Activated CD4-positive, alpha-beta T cell treated with anti-CD3 and anti-CD28 coated beads, Interleukin-2, amount 50 U/mL, for 48 hours (primary cell): ENCODE measurements around the gene GCC2.
"Not testable (repeated sequence)": the region's sequence is repeated elsewhere in the genome, so short reads cannot be mapped to it uniquely, and the experiment has no call there.

Experiments used
- DNase-seq, 2 experiments: peaks; one replicate each; pipeline ENCODE4 v3.0.0-alpha.2; 2020

The GCC2 gene

GRCh38 chr2:108448678-108449409 lies at the start of gene GCC2:
Gene GCC2 (plus strand): TSS chr2:108449206. CDS start chr2:108449275, 69 bp downstream.
- peak; percentile 94 to 97 for DNase-seq

- DNase-seq, result no peak
These were observed 49.5 kb upstream of the GCC2 start for GRCh38 chr2:108399479-108399878.

- DNase-seq, result no peak
These were observed 47.2 kb upstream of the GCC2 start for GRCh38 chr2:108401800-108402199.

- no peak for DNase-seq
These were observed 45.5 kb upstream of the GCC2 start for GRCh38 chr2:108403494-108403893.

- DNase-seq, result no peak
These were observed 44.1 kb upstream of the GCC2 start for GRCh38 chr2:108404784-108405397.

GRCh38 chr2:108407864-108408729 lies 40.9 kb upstream of the GCC2 start:
- no peak for DNase-seq

GRCh38 chr2:108409768-108410167 lies 39.2 kb upstream of the GCC2 start:
- no peak for DNase-seq

- DNase-seq, result no peak
These were observed 35.9 kb upstream of the GCC2 start for GRCh38 chr2:108412995-108413710.

GRCh38 chr2:108413711-108414095 lies 35.3 kb upstream of the GCC2 start:
- DNase-seq, result no peak

GRCh38 chr2:108414256-108414876 lies 34.6 kb upstream of the GCC2 start:
- DNase-seq, result no peak

GRCh38 chr2:108414945-108415344 lies 34.1 kb upstream of the GCC2 start:
- no peak for DNase-seq

GRCh38 chr2:108417254-108417653 lies 31.8 kb upstream of the GCC2 start:
- no peak for DNase-seq

- no peak for DNase-seq
These were observed 30.6 kb upstream of the GCC2 start for GRCh38 chr2:108418416-108418815.

- no peak for DNase-seq
These were observed 25.9 kb upstream of the GCC2 start for GRCh38 chr2:108423067-108423466.

GRCh38 chr2:108423502-108424251 lies 25.3 kb upstream of the GCC2 start:
- DNase-seq, result no peak

GRCh38 chr2:108428286-108429009 lies 20.6 kb upstream of the GCC2 start:
- DNase-seq, result no peak

- not testable (repeated sequence) for DNase-seq
These were observed 13.4 kb upstream of the GCC2 start for GRCh38 chr2:108435578-108435977.

- DNase-seq, result no peak
These were observed 12.0 kb upstream of the GCC2 start for GRCh38 chr2:108436976-108437375.

GRCh38 chr2:108441712-108442111 lies 7.3 kb upstream of the GCC2 start:
- DNase-seq, result no peak

GRCh38 chr2:108444941-108445840 lies 3.8 kb upstream of the GCC2 start:
- no peak for DNase-seq
